HepG2 (cell line): Measurements from ENCODE around the gene ANKLE1. TPM values are rescaled to one million over a fixed set of nuclear protein-coding genes. Genes with fewer than 3 reads are reported as not detected.

Experiments
- HOXA3 ChIP-seq: sonication (generic); formaldehyde crosslinking; IDR thresholded peaks from 2 replicates; pipeline ENCODE4 v1.5.0; 2020; ENCODE audit warnings: missing genetic modification reagents
- ISX ChIP-seq: sonication (generic); formaldehyde crosslinking; conservative IDR thresholded peaks from 2 replicates; pipeline ENCODE4 v1.5.0; 2020; ENCODE audit warnings: missing genetic modification reagents
- KAT2B ChIP-seq: fragments of 150-350 bp; IDR thresholded peaks from 2 replicates; pipeline ENCODE4 v1.6.1; 2014; ENCODE audit warnings: low read depth, low read length, borderline replicate concordance
- MIXL1 ChIP-seq: IDR thresholded peaks from 2 replicates; pipeline ENCODE4 v1.6.1; 2016
- NFKBIZ ChIP-seq: IDR thresholded peaks from 2 replicates; pipeline ENCODE4 v1.6.1; 2018; ENCODE audit warnings: missing genetic modification reagents, missing compliant biosample characterization
- NR3C1 ChIP-seq: sonication (generic); formaldehyde crosslinking; IDR thresholded peaks from 2 replicates; pipeline ENCODE4 v1.4.0; 2020; ENCODE audit warnings: missing genetic modification reagents
- PRMT3 ChIP-seq: sonication (generic); formaldehyde crosslinking; IDR thresholded peaks from 2 replicates; pipeline ENCODE4 v1.8.1; 2022; ENCODE audit warnings: low read depth, mild to moderate bottlenecking, moderate library complexity, missing genetic modification reagents, borderline replicate concordance
- RCOR2 ChIP-seq: IDR thresholded peaks from 2 replicates; pipeline ENCODE4 v1.6.1; 2016; ENCODE audit warnings: missing biosample characterization, missing genetic modification reagents
- SNAI1 ChIP-seq: sonication (generic); formaldehyde crosslinking; IDR thresholded peaks from 2 replicates; pipeline ENCODE4 v1.5.0; 2020; ENCODE audit warnings: mild to moderate bottlenecking, missing genetic modification reagents, borderline replicate concordance
- TBX2 ChIP-seq: sonication (generic); formaldehyde crosslinking; IDR thresholded peaks from 2 replicates; pipeline ENCODE4 v1.5.0; 2020; ENCODE audit warnings: missing genetic modification reagents, mild to moderate bottlenecking, borderline replicate concordance
- TOPORS ChIP-seq: sonication (generic); formaldehyde crosslinking; IDR thresholded peaks from 2 replicates; pipeline ENCODE4 v1.8.0; 2023; ENCODE audit warnings: mild to moderate bottlenecking, missing genetic modification reagents
- ZFAT ChIP-seq: sonication (generic); formaldehyde crosslinking; conservative IDR thresholded peaks from 2 replicates; pipeline ENCODE4 v1.8.1; 2023; ENCODE audit warnings: missing genetic modification reagents, inconsistent platforms
- ZNF121 ChIP-seq: sonication (generic); formaldehyde crosslinking; IDR thresholded peaks from 2 replicates; pipeline ENCODE4 v1.5.0; 2020; ENCODE audit warnings: mild to moderate bottlenecking, missing genetic modification reagents
- ZNF160 ChIP-seq: sonication (generic); formaldehyde crosslinking; IDR thresholded peaks from 2 replicates; pipeline ENCODE4 v1.8.0; 2022; ENCODE audit warnings: mild to moderate bottlenecking, inconsistent platforms, missing genetic modification reagents
- ZNF24 ChIP-seq: fragments of 450-650 bp; IDR thresholded peaks from 2 replicates; pipeline ENCODE4 v1.6.1; 2017; ENCODE audit warnings: antibody characterized with exemption, mild to moderate bottlenecking
- ZNF264 ChIP-seq: sonication (generic); formaldehyde crosslinking; IDR thresholded peaks from 2 replicates; pipeline ENCODE4 v1.4.0; 2020; ENCODE audit warnings: missing genetic modification reagents
- ZNF326 ChIP-seq: sonication (generic); formaldehyde crosslinking; IDR thresholded peaks from 2 replicates; pipeline ENCODE4 v1.4.0; 2020; ENCODE audit warnings: missing genetic modification reagents, borderline replicate concordance
- ZNF883 ChIP-seq: sonication (generic); formaldehyde crosslinking; IDR thresholded peaks from 2 replicates; pipeline ENCODE4 v1.5.1; 2020; ENCODE audit warnings: mild to moderate bottlenecking, missing genetic modification reagents; ENCODE audit errors: not compliant biosample characterization
- polyA plus RNA-seq, 8 experiments: library from polyadenylated mRNA; depleted of rRNA in 3 of 8; stranded (reverse) in 7 of 8; unstranded in 1 of 8; fragments of >200 nt; fragmentation: Illumina TruSeq in 4 of 8; extraction: Trizol in 4 of 8; gene quantifications; 2 replicates each; pipeline versions ENCODE4 v1.2.1 to v1.2.3, GENCODE V29; 2011 to 2016; ENCODE audit warnings: low read depth in 4 of 8, missing spikeins in 1 of 8, mixed read lengths in 1 of 8; ENCODE audit not compliant: insufficient read depth in 1 of 8
- total RNA-seq, 5 experiments: library from RNA; depleted of rRNA; stranded (reverse); fragments of >200 nt; fragmentation: Illumina TruSeq; extraction: Trizol; gene quantifications; 2 replicates each; pipeline ENCODE4 v1.2.3, GENCODE V29; 2016; ENCODE audit warnings: low read depth in 1 of 5
- TF ChIP-seq, protein P1 (sequence below): sonication (generic); formaldehyde crosslinking; IDR thresholded peaks from 2 replicates; pipeline ENCODE4 v1.5.1; 2020; ENCODE audit warnings: mild to moderate bottlenecking, missing genetic modification reagents, moderate library complexity
- TF ChIP-seq, protein P2 (sequence below): sonication (generic); formaldehyde crosslinking; IDR thresholded peaks from 2 replicates; pipeline ENCODE4 v1.5.0; 2020; ENCODE audit warnings: missing genetic modification reagents
- TF ChIP-seq, protein P3 (sequence below): sonication (generic); formaldehyde crosslinking; IDR thresholded peaks from 2 replicates; pipeline ENCODE4 v1.4.0; 2020; ENCODE audit warnings: missing genetic modification reagents
- TF ChIP-seq, protein P4 (sequence below): IDR thresholded peaks from 2 replicates; pipeline ENCODE4 v1.6.1; 2016; ENCODE audit warnings: low read depth

ANKLE1 gene
- total and polyA plus RNA-seq, 2 of the 13 experiments (the other 11 are each of a cell fraction or from before 2014, with no cell fraction given): 0.69 to 1.5 TPM

DNA sequence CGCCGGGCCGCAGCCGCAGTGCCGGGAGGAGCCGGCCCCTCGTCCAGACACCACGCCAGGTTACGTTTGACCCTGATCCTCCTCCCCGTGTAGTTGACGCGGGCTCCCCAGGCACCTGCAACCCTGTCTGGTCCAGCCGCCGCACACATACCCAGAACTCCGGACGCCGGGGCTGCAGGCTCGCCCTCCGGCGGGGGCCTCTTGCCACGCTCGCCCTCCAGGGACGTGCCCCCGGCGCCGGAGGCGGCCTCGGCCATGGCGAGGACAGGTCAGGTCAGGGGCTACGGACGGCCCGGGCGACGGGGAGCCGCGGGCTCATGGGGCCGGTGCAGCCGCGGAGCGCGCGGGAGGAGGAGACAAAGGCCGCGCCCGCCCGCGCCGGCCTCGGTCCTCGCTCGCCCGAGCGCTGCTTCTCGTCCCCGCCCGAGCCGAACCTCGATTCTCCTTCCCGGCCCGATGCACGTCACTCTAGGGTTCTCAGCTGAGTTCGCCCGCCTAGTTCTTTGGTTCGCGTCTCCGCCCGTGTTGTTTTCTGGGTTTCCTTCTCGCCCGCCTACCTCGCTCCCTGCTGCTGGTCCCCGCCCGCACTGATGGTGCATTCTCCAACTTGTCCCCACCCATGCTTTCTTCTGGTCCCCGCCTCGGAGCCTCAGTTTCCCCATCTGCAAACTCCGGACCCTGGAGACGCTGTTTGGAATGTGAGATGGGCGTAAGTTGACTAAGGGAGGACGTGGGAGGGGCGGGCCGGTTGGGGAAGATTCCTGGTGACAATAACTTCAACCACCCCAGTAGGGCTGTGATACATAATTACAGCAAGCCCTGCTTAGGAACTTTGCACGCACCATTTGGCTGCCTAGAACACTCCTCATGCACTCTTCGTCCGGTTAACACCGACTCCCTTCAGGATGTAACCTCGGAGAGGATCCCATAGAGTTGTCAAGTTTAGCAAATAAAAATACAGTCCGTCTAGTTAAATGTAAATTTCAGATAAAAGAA, 53.0 kb downstream of the ANKLE1 start, which contains the start of gene ANO8 (continued):
- TF ChIP-seq NR3C1 (CRISPR knock-in tag) (no peak), RCOR2 (no peak), SNAI1 (no peak), ZNF264 (CRISPR knock-in tag) (0 out of 2 replicates have a peak, but pooled peaks have one; percentile 24), TBX2 (peak; percentile 67; the same call in 1 of the 2 replicates), ZNF160 (peak; percentile 56; the same call in 1 of the 2 replicates), KAT2B (no peak), ZNF326 (CRISPR knock-in tag) (no peak), TOPORS (CRISPR knock-in tag) (0 out of 2 replicates have a peak, but pooled peaks have one; percentile 80), ZNF883 (CRISPR knock-in tag) (peak; percentile 36), ZNF121 (CRISPR knock-in tag) (0 out of 2 replicates have a peak, but pooled peaks have one; percentile 54), ZNF24 (0 out of 2 replicates have a peak, but pooled peaks have one; percentile 17), ZFAT (no peak), PRMT3 (CRISPR knock-in tag) (0 out of 2 replicates have a peak, but pooled peaks have one; percentile 84), HOXA3 (CRISPR knock-in tag) (peak; percentile 93), MIXL1 (CRISPR knock-in tag) (0 out of 2 replicates have a peak, but pooled peaks have one; percentile 15), ISX (CRISPR knock-in tag) (no peak), NFKBIZ (CRISPR knock-in tag) (no peak)
- TF ChIP-seq, protein P1, sequence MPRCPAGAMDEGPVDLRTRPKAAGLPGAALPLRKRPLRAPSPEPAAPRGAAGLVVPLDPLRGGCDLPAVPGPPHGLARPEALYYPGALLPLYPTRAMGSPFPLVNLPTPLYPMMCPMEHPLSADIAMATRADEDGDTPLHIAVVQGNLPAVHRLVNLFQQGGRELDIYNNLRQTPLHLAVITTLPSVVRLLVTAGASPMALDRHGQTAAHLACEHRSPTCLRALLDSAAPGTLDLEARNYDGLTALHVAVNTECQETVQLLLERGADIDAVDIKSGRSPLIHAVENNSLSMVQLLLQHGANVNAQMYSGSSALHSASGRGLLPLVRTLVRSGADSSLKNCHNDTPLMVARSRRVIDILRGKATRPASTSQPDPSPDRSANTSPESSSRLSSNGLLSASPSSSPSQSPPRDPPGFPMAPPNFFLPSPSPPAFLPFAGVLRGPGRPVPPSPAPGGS (CRISPR knock-in tag): peak; percentile 91; the same call in 1 of the 2 replicates
- TF ChIP-seq, protein P2, sequence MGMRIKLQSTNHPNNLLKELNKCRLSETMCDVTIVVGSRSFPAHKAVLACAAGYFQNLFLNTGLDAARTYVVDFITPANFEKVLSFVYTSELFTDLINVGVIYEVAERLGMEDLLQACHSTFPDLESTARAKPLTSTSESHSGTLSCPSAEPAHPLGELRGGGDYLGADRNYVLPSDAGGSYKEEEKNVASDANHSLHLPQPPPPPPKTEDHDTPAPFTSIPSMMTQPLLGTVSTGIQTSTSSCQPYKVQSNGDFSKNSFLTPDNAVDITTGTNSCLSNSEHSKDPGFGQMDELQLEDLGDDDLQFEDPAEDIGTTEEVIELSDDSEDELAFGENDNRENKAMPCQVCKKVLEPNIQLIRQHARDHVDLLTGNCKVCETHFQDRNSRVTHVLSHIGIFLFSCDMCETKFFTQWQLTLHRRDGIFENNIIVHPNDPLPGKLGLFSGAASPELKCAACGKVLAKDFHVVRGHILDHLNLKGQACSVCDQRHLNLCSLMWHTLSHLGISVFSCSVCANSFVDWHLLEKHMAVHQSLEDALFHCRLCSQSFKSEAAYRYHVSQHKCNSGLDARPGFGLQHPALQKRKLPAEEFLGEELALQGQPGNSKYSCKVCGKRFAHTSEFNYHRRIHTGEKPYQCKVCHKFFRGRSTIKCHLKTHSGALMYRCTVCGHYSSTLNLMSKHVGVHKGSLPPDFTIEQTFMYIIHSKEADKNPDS (CRISPR knock-in tag): peak; percentile 47; the same call in 1 of the 2 replicates
- TF ChIP-seq, protein P3, sequence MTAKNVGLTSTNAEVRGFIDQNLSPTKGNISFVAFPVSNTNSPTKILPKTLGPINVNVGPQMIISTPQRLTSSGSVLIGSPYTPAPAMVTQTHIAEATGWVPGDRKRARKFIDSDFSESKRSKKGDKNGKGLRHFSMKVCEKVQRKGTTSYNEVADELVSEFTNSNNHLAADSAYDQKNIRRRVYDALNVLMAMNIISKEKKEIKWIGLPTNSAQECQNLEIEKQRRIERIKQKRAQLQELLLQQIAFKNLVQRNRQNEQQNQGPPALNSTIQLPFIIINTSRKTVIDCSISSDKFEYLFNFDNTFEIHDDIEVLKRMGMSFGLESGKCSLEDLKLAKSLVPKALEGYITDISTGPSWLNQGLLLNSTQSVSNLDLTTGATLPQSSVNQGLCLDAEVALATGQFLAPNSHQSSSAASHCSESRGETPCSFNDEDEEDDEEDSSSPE (CRISPR knock-in tag): peak; percentile 70
- TF ChIP-seq, protein P4, sequence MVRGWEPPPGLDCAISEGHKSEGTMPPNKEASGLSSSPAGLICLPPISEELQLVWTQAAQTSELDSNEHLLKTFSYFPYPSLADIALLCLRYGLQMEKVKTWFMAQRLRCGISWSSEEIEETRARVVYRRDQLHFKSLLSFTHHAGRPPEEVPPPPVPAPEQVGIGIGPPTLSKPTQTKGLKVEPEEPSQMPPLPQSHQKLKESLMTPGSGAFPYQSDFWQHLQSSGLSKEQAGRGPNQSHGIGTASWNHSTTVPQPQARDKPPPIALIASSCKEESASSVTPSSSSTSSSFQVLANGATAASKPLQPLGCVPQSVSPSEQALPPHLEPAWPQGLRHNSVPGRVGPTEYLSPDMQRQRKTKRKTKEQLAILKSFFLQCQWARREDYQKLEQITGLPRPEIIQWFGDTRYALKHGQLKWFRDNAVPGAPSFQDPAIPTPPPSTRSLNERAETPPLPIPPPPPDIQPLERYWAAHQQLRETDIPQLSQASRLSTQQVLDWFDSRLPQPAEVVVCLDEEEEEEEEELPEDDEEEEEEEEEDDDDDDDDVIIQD (CRISPR knock-in tag): no peak
